ENCODE data around the gene BRAP.
"Not testable (repeated sequence)": the region's sequence is repeated elsewhere in the genome, so short reads cannot be mapped to it uniquely, and the experiment has no call there.

Gene BRAP

GRCh38 chr12:111672822-111673381, 12.9 kb downstream of the BRAP start:
- no peak for DNase-seq

- no peak for DNase-seq
Observed at GRCh38 chr12:111664961-111665865, 20.5 kb downstream of the BRAP start.

DNA sequence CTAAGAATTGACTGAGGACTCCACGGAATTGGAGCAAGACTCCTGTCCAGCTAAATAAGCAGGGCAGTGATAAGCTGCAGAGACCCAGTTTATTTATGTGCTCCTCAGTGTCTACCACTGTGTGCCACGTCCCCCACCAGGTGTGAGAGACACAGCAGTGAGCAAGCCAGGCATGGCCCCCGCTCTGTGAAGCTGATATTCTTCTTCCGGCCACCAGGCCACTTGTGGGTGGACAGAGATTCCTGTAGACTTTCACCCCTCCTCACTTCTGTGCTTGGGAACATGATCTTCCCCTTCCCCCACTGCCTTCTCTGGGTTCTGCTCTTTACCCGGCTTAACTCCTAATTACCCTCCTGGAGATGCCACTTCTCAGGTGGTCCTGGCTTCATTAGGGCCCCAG, 21.3 kb downstream of the BRAP start:
- DNase-seq, result no peak

DNA sequence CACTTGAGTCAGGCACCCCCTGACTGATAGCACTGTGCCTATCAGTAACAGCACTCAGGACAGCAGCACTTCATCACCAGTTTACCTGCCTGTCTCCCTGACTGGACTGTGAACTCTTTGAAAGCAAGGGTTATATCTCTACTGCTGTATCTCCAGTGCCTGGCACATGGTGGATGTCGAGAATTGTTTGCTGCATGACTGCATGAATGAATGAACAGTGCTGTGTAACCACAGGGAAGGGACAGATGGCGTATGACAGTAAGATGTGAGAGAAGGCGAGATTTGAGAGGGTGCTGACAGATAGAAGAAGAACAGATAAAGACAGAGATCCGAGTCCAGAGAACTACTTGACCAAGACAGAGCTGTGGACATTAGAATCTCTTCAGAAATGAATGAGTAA, 29.7 kb downstream of the BRAP start:
- DNase-seq, result no peak

GRCh38 chr12:111655356-111655755, 30.4 kb downstream of the BRAP start:
- no peak for DNase-seq

GRCh38 chr12:111653596-111653995, 32.2 kb downstream of the BRAP start:
- DNase-seq, result no peak

GRCh38 chr12:111652530-111652929, 33.2 kb downstream of the BRAP start:
- not testable (repeated sequence) for DNase-seq

GRCh38 chr12:111650912-111651311, 34.8 kb downstream of the BRAP start:
- DNase-seq, result no peak

GRCh38 chr12:111645433-111645832, 40.3 kb downstream of the BRAP start:
- no peak for DNase-seq

DNA sequence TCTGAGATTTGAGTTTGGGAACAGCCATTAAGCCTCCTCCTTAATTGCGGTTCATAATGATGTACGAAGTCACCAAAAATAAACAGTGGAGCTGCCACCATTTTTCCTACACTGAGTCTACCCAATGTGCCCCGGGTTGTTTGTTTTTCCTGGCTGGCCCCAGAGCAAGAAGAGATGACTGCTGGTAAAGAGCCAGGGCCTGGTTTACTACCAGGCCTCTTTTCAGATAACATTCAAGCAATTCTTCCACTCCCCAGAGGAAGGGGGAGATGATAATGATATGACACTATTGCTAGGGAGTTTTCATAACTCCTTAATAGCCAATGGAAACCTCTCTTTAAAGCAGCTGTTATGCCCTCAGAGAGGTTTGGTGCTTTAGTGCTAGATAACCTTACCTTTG, 42.3 kb downstream of the BRAP start:
- DNase-seq, result no peak

DNA sequence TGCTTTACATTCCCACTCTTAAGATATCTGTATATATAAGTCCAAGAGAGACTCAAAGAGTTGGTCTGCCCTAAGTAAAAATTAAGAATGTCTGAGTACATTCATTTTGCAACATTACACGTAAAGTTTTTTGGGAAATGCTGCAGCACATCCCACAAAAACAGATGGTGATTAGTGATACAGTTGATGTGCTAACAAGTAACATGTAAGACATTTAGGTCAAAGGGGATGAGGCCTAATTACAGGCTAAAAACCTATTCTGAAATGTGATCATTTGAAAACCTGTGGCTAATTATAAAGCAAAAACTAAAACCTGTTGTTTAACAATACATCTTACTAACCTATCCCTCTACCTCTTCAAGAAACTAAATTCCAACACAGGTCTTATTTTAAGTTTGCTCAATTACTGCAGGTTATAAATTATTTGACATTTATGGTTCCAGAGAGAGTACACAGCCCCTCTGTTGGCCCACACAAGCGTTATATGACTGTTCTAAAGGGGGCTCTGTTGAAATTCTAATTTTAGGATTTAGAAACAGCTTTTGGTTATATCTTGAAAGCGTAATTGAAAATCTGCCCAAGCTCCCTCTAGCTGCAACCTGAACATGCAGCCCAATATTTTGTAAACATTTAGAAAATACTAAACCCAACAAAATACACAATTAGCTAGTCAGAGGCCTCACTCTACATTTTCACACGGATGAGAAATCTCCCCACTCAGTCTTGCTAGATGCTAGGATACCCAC, 42.9 kb downstream of the BRAP start:
- DNase-seq, result no peak

- no peak for DNase-seq
Observed at GRCh38 chr12:111640506-111640905, 45.2 kb downstream of the BRAP start.

GRCh38 chr12:111638556-111638955, 47.2 kb downstream of the BRAP start:
- no peak for DNase-seq

DNA sequence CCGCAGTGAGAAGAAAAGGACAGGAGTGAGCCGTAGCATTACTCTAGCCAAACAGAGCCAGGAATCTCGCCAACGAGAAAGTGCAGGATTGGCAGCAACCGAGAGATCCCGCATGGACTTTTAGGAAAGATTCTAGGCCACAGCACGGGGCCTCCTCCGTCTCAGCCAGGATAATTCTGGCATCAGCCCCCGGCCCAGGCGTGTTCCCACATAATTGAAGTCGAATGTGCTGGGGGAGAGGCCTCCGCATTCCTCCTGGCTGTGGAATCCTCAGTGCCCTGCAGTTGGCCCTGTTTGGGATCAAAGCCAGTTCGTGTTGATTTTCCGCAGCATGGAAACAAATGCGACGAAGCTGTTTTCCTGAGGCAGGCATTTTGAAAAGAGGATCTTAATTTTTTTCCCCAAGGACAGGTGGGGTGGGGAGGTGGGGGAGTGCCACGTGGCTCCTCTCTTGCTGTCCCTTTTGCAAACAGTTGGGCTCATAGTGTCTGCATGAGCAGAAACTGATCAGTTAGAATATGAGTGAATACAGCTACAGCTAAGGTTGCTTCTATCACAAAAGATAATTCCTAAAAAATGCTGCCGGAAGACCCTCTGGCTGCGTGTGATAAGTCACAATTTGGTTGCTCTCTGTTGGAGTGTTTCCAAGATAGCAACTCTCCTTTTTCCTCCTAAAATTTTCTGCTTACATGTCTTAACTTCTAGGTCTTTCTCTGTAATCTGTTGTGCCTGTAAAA, 49.4 kb downstream of the BRAP start:
- no peak for DNase-seq

DNA sequence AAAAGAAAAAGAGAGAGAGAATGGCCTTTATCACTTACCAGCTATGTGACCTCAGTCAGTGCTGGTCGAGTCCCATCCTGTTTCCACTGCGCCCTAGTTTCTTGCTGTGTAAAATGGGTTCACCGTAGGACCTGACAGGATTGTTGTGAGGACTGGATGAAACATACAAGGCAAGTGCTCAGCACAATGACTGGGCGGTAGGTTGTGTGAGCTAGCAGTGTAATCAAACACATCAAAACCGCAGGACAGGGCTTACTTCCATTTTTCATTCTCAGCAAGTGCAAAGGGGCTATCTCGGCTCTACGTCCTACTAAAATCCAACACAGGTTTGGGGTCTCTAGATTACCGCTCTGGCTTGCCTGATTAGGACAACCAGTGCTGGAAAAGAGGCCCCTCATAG, 50.2 kb downstream of the BRAP start:
- no peak for DNase-seq

- DNase-seq, result no peak
Observed at GRCh38 chr12:111628505-111629260, 57.1 kb downstream of the BRAP start.

- DNase-seq, result no peak
Observed at GRCh38 chr12:111626230-111626629, 59.5 kb downstream of the BRAP start.

GRCh38 chr12:111624540-111624939, 61.2 kb downstream of the BRAP start:
- no peak for DNase-seq

- DNase-seq, result not testable (repeated sequence)
Observed at GRCh38 chr12:111617841-111618240, 67.9 kb downstream of the BRAP start.

DNA sequence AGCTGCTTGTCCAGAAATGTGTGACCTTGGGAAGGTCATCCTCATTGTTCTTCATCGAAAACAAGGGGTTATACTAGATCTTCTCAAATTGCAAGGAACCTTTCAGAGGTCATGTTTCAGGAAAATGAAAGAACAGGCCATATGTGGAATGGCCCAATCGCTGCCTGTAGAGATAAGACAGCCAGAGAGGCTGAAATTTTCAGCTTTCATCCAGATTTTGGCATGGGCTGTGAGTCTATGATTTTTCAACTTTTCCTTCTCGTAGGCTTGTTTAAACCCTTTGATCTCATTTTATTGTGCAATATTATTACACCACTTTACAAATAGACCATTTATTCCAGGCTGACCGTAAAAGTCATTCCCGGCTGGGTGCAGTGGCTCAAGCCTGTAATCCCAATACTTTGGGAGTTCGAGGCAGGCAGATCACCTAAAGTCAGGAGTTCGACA, 69.6 kb downstream of the BRAP start:
- DNase-seq, result no peak

- DNase-seq, result no peak
Observed at GRCh38 chr12:111607239-111607638, 78.5 kb downstream of the BRAP start.

- DNase-seq, result no peak
Observed at GRCh38 chr12:111606767-111607230, 79.0 kb downstream of the BRAP start.

All from stimulated activated CD4-positive, alpha-beta T cell treated with anti-CD3 and anti-CD28 coated beads, Interleukin-4, amount 100 ng/mL, for 1 hour (primary cell).